ENCODE results near the gene TRABD2A.

TRABD2A gene

GRCh38 chr2:84902526-84902925, 21.6 kb upstream of the TRABD2A start:
- H3K4me3 ChIP-seq (ENCODE audit: low read length) = no peak overlapping the region
- DNase-seq (ENCODE audit: low read depth) = no peak
- TF ChIP-seq CTCF (IDR thresholded peaks at IDR 0.05; ENCODE audit: insufficient read depth, low read depth, low read length, missing control alignments) = no peak

- no peak for TF ChIP-seq CTCF (IDR thresholded peaks at IDR 0.05; ENCODE audit: insufficient read depth, low read depth, low read length, missing control alignments)
- H3K4me3 ChIP-seq (ENCODE audit: low read length) = no peak overlapping the region
- no peak for DNase-seq (ENCODE audit: low read depth)
Measured at GRCh38 chr2:84901593-84902120, 20.8 kb upstream of the TRABD2A start.

GRCh38 chr2:84900971-84901370, 20.1 kb upstream of the TRABD2A start:
- no peak overlapping the region for H3K4me3 ChIP-seq (ENCODE audit: low read length)
- no peak for TF ChIP-seq CTCF (IDR thresholded peaks at IDR 0.05; ENCODE audit: insufficient read depth, low read depth, low read length, missing control alignments)
- no peak for DNase-seq (ENCODE audit: low read depth)

- H3K4me3 ChIP-seq (ENCODE audit: low read length) = no peak overlapping the region
- no peak for DNase-seq (ENCODE audit: low read depth)
- no peak for TF ChIP-seq CTCF (IDR thresholded peaks at IDR 0.05; ENCODE audit: insufficient read depth, low read depth, low read length, missing control alignments)
Measured at GRCh38 chr2:84899304-84900204, 18.7 kb upstream of the TRABD2A start.

- DNase-seq (ENCODE audit: low read depth) = no peak
- no peak for TF ChIP-seq CTCF (IDR thresholded peaks at IDR 0.05; ENCODE audit: insufficient read depth, low read depth, low read length, missing control alignments)
- no peak overlapping the region for H3K4me3 ChIP-seq (ENCODE audit: low read length)
Measured at GRCh38 chr2:84897773-84898172, 16.9 kb upstream of the TRABD2A start.

- no peak overlapping the region for H3K4me3 ChIP-seq (ENCODE audit: low read length)
- no peak for TF ChIP-seq CTCF (IDR thresholded peaks at IDR 0.05; ENCODE audit: insufficient read depth, low read depth, low read length, missing control alignments)
- DNase-seq (ENCODE audit: low read depth) = no peak
Measured at GRCh38 chr2:84896567-84896966, 15.7 kb upstream of the TRABD2A start.

All from epithelial cell of esophagus (primary cell).